Limb (tissue), 2 donors: ENCODE results near the gene FZR1.
"Not testable (repeated sequence)": the region's sequence is repeated elsewhere in the genome, so short reads cannot be mapped to it uniquely, and the experiment has no call there.

Experiments used
- DNase-seq, 2 donors: peaks; one replicate each; pipeline ENCODE4 v3.0.0-alpha.2; 2016; ENCODE audit errors: extremely low spot score in 2 of 2

Gene FZR1

DNA sequence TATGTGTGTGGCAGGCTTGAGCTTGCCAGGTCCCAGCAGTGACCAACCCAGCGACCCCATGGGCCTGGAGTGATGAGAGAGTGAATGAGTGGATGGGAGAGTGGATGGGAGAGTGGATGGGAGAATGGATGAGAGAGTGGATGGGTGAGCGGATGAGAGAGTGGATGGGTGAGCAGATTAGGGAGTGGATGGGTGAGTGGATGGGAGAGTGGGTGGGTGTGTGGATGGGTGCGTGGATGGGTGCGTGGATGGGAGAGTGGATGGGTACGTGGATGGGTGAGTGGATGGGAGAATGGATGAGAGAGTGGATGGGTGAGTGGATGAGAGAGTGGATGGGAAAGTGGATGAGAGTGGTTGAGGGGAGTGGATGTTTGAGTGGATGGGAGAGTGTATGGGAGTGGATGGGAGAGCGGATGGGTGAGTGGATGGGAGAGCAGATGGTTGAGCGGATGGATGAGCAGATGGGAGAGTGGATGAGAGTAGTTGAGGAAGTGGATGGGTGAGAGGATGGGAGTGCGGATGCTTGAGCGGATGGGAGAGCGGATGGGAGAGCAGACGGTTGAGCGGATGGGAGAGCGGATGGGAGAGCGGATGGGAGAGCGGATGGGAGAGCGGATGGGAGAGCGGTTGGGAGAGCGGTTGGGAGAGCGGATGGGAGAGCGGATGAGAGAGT lies 22.6 kb downstream of the FZR1 start:
- no peak for DNase-seq

DNA sequence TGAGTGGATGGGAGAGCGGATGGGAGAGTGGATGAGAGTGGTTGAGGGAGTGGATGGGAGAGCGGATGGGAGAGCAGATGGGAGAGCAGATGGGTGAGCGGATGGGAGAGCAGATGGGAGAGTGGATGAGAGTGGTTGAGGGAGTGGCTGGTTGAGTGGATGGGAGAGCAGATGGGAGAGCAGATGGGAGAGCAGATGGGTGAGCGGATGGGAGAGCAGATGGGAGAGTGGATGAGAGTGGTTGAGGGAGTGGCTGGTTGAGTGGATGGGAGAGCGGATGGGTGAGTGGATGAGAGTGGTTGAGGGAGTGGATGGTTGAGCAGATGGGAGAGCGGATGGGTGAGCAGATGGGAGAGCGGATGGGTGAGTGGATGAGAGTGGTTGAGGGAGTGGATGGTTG lies 23.2 kb downstream of the FZR1 start:
- not testable (repeated sequence) for DNase-seq

DNA sequence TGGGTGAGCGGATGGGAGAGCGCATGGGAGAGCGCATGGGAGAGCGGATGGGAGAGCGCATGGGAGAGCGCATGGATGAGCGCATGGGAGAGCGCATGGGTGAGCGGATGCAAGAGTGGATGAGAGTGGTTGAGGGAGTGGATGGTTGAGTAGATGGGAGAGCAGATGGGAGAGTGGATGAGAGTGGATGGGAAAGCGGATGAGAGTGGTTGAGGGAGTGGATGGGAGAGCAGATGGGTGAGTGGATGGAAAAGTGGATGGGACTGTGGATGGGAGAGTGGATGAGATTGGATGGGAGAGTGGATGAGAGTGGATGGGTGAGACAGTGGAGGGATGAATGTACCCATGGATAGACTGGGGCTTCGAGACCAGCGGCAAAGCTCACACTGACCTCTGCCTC lies 24.3 kb downstream of the FZR1 start:
- DNase-seq = no peak

DNA sequence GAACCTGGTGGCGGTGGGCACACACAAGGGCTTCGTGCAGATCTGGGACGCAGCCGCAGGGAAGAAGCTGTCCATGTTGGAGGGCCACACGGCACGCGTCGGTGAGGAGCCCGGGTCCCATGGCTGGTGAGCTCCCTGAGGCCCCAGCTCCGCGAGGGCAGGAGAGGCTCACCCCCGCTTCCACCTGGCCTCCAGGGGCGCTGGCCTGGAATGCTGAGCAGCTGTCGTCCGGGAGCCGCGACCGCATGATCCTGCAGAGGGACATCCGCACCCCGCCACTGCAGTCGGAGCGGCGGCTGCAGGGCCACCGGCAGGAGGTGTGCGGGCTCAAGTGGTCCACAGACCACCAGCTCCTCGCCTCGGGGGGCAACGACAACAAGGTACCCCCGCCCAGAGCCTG lies 25.6 kb downstream of the FZR1 start:
- DNase-seq = no peak

DNA sequence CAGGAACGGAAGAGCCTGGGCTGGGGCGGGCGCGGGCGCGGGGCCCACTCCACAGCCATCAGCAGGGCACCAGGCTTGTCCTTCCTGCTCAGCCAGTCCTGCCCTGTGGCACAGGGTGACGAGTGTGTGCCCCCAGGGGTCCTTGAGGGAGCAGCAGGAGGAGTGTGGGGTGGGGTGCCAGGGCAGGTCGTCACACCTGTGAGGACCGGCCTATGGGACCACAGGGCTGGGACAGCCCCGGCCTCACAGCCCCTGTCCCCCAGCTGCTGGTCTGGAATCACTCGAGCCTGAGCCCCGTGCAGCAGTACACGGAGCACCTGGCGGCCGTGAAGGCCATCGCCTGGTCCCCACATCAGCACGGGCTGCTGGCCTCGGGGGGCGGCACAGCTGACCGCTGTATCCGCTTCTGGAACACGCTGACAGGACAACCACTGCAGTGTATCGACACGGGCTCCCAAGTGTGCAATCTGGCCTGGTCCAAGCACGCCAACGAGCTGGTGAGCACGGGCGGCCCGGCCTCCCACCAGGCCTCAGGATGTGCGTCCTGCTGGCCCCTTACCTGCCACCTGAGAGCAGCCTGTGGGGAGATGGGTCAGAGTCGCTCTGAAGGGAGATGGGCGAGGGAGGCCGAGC lies 26.2 kb downstream of the FZR1 start:
- no peak for DNase-seq

DNA sequence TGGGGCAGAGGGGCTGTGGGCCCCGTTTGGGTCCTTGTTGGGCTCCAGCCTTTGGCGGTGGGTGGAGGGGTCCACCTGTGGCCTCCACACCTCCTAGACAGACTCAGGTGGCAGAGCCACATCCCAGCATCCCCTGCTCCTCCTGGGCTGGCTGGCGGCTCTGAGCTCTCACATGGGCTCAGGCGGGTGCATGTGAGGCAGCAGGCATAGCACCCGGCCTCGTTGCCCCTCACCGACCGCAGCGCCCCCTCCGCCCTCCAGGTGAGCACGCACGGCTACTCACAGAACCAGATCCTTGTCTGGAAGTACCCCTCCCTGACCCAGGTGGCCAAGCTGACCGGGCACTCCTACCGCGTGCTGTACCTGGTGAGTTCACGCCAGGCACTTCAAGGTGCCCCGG lies 26.9 kb downstream of the FZR1 start:
- no peak for DNase-seq

DNA sequence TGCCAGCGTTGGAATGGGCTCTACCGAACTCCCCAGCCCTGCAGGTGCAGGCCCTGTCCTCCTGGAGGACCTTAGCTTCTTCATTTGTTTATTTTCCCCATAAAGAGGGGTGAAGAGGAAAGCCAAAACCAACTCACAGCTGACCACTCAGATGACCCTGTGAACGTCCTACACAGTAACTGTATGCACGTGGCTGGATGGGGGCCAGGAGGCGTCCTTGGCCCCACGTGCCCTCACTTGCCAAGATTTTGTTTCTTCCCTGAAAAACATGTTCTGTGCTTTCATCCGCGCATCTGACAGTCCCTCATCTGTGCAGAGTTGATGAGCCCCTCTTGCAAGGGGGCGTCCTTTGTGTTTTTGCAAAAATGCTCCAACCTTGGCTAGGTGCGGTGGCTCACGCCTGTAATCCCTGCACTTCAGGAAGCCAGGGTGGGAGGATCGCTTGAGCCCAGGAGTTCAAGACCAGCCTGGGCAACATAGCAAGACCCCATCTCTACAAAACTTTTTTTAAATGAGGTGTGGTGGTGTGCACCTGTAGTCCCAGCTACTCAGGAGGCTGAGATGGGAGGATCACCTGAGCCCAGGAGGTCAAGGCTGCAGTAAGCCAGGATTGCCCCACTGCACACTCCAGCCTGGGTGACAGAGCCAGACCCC lies 27.6 kb downstream of the FZR1 start:
- no peak for DNase-seq

DNA sequence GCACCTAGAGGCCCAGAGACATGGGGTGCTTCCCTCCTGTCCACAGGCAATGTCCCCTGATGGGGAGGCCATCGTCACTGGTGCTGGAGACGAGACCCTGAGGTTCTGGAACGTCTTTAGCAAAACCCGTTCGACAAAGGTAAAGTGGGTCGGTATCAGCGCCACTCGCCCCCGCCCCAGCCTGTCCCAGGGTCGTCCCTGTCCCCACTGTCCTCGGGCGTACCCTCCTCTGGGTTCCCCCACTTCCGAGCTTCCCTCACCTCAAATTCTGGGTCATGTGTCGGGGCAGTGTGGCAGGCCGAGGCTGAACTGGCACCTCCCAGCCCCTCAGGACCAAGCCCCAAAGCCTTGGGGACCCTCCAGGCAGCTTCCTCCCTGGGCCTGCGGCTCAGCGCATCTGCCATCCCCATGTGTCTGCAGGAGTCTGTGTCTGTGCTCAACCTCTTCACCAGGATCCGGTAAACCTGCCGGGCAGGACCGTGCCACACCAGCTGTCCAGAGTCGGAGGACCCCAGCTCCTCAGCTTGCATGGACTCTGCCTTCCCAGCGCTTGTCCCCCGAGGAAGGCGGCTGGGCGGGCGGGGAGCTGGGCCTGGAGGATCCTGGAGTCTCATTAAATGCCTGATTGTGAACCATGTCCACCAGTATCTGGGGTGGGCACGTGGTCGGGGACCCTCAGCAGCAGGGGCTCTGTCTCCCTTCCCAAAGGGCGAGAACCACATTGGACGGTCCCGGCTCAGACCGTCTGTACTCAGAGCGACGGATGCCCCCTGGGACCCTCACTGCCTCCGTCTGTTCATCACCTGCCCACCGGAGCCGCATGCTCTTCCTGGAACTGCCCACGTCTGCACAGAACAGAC lies 28.5 kb downstream of the FZR1 start:
- no peak for DNase-seq

DNA sequence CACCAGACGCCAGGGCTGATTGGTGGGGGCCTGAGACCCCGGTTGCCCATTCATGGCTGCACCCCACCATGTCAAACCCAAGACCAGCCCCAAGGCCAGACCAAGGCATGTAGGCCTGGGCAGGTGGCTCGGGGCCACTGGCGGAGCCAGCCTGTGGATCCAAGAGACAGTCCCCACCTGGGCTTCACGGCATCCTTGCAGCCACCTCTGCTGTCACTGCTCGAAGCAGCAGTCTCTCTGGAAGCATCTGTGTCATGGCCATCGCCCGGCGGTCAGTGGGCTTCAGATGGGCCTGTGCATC lies 29.1 kb downstream of the FZR1 start:
- no peak for DNase-seq

DNA sequence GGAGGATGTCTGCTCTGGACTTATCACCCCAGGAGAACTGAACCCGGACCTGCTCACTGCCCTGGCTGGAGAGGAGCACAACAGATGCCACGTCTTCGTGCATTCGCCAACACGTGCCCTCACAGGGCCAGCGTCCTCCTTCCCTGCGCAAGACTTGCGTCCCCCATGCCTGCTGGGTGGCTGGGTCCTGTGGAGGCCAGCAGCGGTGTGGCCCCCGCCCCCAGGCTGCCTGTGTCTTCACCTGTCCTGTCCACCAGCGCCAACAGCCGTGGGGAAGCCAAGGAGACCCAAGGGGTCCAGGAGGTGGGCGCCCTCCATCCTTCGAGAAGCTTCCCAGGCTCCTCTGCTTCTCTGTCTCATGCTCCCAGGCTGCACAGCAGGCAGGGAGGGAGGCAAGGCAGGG lies 29.5 kb downstream of the FZR1 start:
- DNase-seq = peak in 1 of 2 donors; percentile 24

DNA sequence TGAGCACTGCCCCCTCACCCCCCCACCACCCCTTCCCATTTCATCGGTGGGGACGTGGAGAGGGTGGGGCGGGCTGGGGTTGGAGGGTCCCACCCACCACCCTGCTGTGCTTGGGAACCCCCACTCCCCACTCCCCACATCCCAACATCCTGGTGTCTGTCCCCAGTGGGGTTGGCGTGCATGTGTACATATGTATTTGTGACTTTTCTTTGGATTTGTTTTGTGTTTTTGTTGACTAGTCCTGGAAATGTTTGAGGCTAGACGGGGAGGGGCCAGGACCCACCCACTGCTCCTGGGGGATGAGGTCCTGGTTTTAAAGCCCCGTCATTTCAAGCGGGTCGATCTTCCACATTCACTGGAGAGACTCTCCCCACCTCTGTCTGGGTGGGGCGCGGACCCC lies 29.9 kb downstream of the FZR1 start:
- peak in 1 of 2 donors; percentile 27 for DNase-seq

DNA sequence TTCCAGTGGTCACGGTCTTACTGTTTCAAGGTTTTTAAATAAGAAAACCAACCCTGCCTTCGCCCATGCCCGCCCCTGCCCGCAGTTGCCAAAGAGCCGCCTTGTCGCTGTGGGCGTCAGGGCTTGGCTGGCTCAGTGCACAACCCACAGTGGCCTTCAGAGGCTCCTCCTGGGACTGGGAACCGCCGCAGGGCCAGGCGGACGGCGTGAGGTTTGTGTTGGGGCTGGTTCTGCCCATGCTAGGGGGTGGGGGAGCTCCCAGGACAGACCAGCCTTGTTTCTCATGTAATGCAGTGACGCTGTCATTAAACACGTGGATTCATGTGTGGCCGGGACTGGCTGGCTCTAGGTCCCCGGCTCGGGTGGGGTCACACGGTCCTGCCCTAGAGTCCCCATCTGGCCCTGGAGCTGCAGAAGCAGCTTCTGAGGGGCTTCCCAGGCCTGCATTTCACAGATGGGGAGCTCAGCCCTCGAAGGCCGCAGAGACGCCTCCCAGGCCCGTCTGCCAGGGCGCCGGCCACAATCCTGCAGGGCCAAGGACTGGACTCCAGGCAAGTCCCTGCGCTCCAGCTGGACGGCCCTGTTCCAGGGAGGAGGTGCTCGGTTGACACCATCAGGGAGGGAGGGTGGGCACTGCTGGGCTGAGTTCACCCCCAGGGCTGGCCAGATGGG lies 30.5 kb downstream of the FZR1 start:
- peak in 1 of 2 donors; percentile 41 for DNase-seq

DNA sequence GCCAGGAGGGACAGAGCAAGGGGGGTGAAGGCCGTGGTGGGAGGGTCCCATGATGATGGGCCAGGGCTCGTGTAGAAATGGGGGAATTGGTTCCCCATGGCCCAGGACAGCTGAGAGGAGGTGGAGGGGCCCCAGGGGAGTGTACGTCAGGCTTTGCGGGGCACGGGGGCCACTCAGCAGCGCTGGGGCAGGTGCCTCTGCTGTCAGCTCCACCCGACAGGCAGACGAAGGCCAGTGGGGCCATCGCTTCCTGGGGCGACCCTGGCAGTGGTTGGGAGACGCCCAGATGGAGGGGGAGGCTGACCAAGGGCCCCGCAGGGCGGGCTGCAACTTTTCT lies 31.0 kb downstream of the FZR1 start:
- DNase-seq = peak in 1 of 2 donors; percentile 33

DNA sequence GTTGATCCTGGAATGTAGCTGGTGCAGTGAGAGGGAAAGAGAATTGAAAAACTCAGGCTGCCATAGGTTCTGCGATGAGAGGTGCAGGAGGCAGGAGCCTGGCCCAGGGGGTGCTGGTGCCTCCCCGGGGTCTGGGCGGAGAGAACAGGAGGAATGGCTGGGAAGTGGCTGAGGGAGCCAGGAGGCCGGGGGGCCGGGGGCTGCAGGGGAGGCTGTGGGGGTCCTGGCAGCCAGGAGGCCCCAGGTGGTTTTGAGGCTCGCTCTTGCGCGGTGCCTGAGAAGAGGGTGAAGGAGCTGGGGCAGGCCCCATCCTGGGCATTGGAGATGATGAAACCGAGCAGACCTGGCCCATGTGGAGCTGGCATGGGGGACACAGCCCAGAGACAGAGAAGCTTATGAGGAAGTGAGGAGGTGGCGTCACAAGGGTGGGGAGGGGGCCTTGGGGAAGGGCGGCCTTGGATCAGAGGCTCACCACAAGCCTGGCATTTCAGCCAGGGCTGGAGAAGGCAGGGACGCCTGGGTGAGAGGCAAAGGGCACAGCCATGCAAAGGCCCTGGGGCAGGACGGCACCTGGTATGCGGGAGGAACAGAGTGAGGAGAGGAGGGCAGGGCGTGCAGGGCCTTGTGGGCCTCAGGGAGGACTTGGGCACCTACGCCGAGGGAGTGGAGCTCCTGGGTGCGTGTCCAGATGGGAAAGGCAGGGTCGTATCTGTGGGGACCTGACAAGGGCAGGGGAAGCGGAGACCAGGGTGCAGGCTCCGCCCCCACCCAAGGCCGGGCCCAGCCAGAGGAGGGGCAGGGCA lies 31.5 kb downstream of the FZR1 start:
- DNase-seq = peak in 1 of 2 donors; percentile 30

DNA sequence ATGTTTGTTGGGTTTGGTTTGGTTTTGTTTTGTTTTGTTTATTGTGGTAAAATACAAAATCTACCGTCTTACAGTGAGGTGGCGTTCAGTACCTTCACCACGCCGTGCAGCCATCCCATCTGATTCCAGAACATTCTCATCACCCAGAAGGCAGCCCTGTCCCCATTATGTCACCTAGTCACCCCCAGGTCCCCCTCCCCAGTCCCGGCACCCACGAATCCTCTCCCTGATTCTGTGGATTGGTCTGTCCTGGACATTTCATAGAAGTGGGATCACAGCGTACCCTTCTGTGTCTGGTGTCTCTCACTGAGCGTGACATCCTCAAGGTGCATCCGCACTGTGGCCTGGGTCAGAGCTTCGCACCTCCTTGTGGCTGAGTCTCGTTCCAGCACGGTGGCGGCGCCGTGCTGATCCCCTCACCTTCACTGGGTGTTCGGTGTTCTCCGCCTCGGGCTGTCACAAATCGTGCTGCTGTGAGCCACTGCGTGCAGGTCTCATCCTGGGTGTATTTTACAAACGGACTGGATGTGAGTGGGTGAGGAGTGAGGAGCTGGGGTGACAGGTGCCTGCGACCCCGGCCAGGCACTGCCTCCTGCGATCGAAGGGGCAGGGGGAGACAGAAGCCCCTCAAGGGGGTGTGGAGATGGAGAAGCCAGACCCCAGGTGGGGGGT lies 32.3 kb downstream of the FZR1 start:
- DNase-seq = no peak

DNA sequence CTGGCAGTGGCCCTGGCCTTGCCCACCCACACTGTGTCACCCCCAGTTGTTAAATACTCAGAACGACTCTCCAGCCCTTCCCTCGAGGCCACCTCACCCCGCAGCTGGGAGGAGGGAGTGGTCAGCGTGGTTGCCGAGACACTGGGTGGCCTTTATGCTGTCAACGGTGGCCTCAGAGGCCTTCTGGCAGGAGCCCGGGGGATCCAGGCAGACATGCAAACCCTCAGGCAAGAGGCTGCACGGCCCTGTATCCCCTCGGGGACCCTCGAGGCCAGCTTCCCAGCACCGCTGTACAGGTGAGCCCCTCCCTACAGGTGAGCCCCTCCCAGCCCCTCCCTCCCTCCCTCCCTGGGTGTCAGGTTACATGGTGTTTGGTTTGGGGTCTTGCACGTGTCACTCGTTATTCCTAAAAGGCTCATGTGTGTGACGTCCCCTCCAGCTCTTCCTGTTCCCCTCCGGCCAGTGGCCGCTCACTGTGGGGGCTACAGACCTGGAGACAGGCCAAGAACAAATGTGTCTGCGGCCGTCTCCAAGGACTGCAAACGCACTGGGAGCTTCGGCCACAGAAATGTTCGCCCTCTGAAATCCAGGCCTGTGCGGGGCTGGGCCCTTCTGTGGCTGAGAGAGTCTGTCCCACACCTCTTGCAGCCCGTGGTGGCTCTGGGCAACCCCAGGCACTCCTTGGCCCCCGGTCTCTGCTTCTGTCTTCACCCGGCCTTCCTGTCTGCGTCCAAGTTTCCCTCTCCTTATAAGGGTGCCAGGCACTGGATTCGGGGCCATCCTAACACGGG lies 33.0 kb downstream of the FZR1 start, which contains the start of gene TEKTIP1:
TEKTIP1 (plus strand) TSS at position 210 of the 791 bp plus-strand sequence; CDS start at position 214, 4 bp downstream.
- peak in 1 of 2 donors; percentile 39 for DNase-seq

DNA sequence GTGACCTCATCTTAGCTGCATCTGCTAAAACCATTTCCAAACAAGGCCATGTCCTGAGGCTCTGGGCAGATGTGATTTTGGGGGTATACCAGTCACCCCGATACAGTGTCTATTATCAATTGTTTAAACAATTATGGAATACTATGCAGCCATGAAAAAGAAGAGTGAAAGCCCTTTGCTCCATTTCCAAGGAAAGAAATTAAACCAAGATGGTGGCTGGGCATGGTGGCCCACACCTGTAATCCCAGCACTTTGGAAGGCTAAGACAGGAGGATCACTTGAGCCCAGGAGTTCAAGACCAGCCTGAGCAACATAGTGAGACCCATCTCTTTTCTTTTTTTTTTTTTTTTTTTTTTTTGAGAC lies 33.6 kb downstream of the FZR1 start:
- no peak for DNase-seq

DNA sequence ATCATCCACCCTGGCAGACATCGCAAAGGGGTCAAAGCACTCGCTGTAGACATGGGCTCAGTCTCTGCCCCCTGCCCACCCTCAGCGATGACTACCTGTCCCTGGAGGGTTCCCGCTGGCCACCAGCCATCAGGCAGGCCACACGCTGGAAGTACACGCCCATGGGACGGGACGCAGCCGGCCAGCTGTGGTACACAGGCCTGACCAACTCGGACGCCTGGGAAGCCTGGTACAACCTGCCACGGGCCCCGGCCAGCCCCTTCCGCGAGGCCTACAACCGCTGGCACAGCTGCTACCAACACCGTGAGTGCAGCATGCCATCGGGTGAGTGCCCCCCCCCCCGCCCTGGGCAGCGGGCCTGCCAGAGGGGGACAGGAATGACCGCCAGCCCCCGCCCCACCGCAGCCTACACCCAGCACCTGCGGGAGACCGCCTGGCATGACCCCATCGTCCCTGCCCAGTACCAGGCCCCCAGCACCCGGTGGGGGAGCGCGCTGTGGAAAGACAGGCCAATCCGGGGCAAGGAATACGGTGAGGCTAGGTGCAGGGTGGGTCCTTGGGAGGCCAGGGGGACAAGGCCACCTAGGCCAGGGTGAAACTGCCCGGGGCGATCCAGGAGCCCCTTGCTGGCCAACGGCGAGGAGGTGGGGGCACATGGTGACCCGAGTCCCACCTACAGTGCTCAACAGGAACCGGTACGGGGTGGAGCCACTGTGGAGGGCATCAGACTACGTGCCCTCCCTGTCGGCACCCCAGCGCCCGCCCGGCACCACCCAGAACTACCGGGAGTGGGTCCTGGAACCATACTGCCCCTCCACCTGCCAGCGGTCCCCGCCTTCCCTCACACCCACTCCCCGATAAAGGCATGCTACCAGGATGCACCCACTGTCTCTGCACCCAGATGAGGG lies 37.3 kb downstream of the FZR1 start:
- DNase-seq = peak in 1 of 2 donors; percentile 40

DNA sequence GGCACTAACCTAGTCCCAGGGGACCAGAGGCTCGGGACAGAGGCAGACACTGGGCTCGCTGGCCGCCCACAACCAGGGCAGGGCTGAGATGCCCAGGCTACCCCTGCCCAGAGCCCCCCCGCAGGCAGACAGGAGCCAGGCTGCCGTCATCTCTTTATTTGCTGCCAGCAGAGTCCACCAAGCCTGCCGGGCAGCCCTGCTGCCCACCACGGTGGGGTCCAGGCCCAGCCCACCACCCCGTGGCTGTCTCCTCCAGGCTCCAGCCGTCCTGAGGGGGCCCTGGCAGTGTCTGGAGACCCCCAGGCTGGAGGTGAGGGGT lies 37.9 kb downstream of the FZR1 start:
- peak in 1 of 2 donors; percentile 26 for DNase-seq
